Panc1 (cell line): ENCODE results near the gene C17orf78. TPM values are rescaled to one million over a fixed set of nuclear protein-coding genes. Genes with fewer than 3 reads are reported as not detected.

Source experiments
- ATAC-seq: fragments of 200-7000 bp; cut with Tn5 transposase; 2 replicates; pipeline ENCODE4 v1.9.1; 2020; ENCODE audit warnings: mild to moderate bottlenecking, moderate library complexity
- BruUV-seq: library from RNA; stranded (reverse); fragments of 400-500 nt; replicated peaks from 2 replicates; lab custom pipeline; 2021; lab: Mats Ljungman, UMichigan
- CTCF ChIA-PET: fragments of 300-600 bp; sonication (Branson Sonifier 250); formaldehyde crosslinking; loops from one replicate; lab custom pipeline; 2022; ENCODE audit warnings: antibody characterized with exemption; lab: Charles Lee
- POLR2A ChIA-PET: fragments of 300-600 bp; sonication (Branson Sonifier 250); formaldehyde crosslinking; loops from one replicate; lab custom pipeline; 2022; ENCODE audit warnings: antibody characterized with exemption; lab: Charles Lee
- DNase-seq: peaks from one replicate; pipeline ENCODE4 v3.0.0-alpha.2; 2010; ENCODE audit warnings: low read depth, low spot score
- H3K27ac ChIP-seq: 2 replicates; pipeline ENCODE4 v1.5.1; 2011; ENCODE audit warnings: mild to moderate bottlenecking, low read length, inconsistent platforms
- H3K27me3 ChIP-seq: fragments of 200-500 bp; sonication (Bioruptor generic); 2 replicates; pipeline ENCODE4 v1.6.0; 2014; ENCODE audit warnings: low read length, inconsistent platforms; ENCODE audit not compliant: control insufficient read depth, insufficient read depth
- H3K36me3 ChIP-seq: fragments of 200-500 bp; sonication (Bioruptor generic); 2 replicates; pipeline ENCODE4 v1.5.1; 2014; ENCODE audit warnings: inconsistent platforms, mild to moderate bottlenecking, low read length, moderate library complexity; ENCODE audit not compliant: control insufficient read depth, insufficient read depth
- H3K4me1 ChIP-seq: 2 replicates; pipeline ENCODE4 v1.5.1; 2011; ENCODE audit warnings: inconsistent platforms, mild to moderate bottlenecking, low read length, moderate library complexity; ENCODE audit not compliant: control insufficient read depth, insufficient read depth
- H3K4me3 ChIP-seq, 2 experiments: 2 replicates each; pipeline ENCODE4 v1.5.1; 2011 to 2012; ENCODE audit warnings: low read depth in 2 of 2, low read length in 2 of 2, mild to moderate bottlenecking in 2 of 2, inconsistent platforms in 1 of 2, moderate library complexity in 1 of 2
- H3K9me3 ChIP-seq: fragments of 200-500 bp; sonication (Bioruptor generic); 2 replicates; pipeline ENCODE4 v1.5.1; 2014; ENCODE audit warnings: low read depth, mild to moderate bottlenecking, inconsistent platforms, low read length, moderate library complexity; ENCODE audit not compliant: control insufficient read depth, insufficient read depth
- POLR2AphosphoS5 ChIP-seq: IDR thresholded peaks from 2 replicates; pipeline ENCODE4 v1.6.1; 2012; ENCODE audit warnings: mild to moderate bottlenecking, low read depth, low read length, moderate library complexity
- SIN3A ChIP-seq: IDR thresholded peaks from 2 replicates; pipeline ENCODE4 v1.6.1; 2012; ENCODE audit warnings: low read depth, mild to moderate bottlenecking, low read length, moderate library complexity, borderline replicate concordance; ENCODE audit not compliant: insufficient read depth
- TCF7L2 ChIP-seq: IDR thresholded peaks from 2 replicates; pipeline ENCODE4 v1.6.1; 2011; ENCODE audit warnings: mild to moderate bottlenecking, low read depth, low read length, inconsistent platforms
- in situ Hi-C: cut with HindIII; loops from 2 replicates; pipeline ENCODE4 v1.10.0; 2016; ENCODE audit warnings: low sequenced_read_pairs, low pct_unique_long_range_greater_than_20kb
- intact Hi-C: fragments of 100-400 bp; cut with micrococcal nuclease; formaldehyde crosslinking; loops from one replicate; pipeline ENCODE4 v1.10.0; 2022; ENCODE audit not compliant: unreplicated experiment
- total RNA-seq: library from RNA; stranded (reverse); gene quantifications from one replicate; pipeline ENCODE4 v1.2.1, GENCODE V29; 2021; ENCODE audit not compliant: unreplicated experiment
- TF ChIP-seq, protein P1 (sequence below), 2 experiments: IDR thresholded peaks; 2 replicates each; pipeline ENCODE4 v1.6.1; 2011 to 2012; ENCODE audit warnings: low read depth in 2 of 2, control low read depth in 1 of 2, low read length in 1 of 2, mild to moderate bottlenecking in 1 of 2, moderate library complexity in 1 of 2; ENCODE audit not compliant: insufficient read depth in 1 of 2
- TF ChIP-seq, protein P2 (sequence below): fragments of 450-650 bp; IDR thresholded peaks from 2 replicates; pipeline ENCODE4 v1.5.1; 2017; ENCODE audit warnings: mild to moderate bottlenecking

Gene C17orf78
- total RNA-seq, 1 experiment from 2014 or later, result not detected

DNA sequence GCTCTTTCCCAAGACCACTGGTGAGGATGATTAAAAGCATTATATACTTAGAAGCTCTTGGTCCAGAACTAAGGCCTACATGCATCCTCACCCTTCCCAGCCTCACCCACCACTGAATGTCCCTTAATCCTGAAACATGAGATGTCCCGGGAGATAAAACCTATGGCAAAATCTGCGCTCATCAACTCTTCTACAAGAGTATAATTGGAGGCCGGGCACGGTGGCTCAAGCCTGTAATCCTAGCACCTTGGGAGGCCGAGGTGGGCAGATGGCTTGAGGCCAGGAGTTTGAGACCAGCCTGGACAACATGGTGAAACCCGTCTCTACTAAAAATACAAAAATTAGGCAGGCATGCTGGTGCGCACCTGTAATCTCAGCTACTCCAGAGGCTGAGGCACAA, 17.6 kb downstream of the C17orf78 start:
- in situ Hi-C loops, result no loop called here

DNA sequence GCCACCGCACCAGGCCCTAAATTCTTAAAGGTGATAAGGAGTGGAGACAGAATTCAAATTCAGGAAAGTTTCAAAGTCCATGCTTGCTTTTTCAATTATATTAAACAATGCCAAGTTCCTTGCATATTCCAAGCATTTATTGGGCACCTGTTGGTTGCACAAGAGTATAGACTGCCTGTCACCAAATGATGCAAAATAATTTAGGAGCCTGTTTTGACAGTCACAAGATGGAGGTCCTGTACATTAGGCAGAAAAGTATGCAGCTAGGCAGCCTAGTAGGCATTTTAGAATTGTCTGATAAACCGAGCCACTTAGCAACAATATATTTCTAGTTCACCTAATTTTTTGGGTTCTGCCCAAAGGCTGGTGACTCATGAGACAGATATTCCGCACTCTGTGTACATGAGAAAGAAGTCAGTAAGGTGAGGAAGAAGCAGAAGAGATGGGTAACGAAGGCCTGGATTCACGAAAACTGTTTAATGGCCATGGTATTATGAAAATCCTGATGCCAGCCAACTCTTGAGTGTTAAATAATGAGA, 23.5 kb downstream of the C17orf78 start:
- in situ Hi-C loops (no loop called here), intact Hi-C loops (no loop called here)
- TF ChIP-seq SIN3A (no peak), POLR2AphosphoS5 (no peak), TCF7L2 (no peak)
- TF ChIP-seq, protein P1, sequence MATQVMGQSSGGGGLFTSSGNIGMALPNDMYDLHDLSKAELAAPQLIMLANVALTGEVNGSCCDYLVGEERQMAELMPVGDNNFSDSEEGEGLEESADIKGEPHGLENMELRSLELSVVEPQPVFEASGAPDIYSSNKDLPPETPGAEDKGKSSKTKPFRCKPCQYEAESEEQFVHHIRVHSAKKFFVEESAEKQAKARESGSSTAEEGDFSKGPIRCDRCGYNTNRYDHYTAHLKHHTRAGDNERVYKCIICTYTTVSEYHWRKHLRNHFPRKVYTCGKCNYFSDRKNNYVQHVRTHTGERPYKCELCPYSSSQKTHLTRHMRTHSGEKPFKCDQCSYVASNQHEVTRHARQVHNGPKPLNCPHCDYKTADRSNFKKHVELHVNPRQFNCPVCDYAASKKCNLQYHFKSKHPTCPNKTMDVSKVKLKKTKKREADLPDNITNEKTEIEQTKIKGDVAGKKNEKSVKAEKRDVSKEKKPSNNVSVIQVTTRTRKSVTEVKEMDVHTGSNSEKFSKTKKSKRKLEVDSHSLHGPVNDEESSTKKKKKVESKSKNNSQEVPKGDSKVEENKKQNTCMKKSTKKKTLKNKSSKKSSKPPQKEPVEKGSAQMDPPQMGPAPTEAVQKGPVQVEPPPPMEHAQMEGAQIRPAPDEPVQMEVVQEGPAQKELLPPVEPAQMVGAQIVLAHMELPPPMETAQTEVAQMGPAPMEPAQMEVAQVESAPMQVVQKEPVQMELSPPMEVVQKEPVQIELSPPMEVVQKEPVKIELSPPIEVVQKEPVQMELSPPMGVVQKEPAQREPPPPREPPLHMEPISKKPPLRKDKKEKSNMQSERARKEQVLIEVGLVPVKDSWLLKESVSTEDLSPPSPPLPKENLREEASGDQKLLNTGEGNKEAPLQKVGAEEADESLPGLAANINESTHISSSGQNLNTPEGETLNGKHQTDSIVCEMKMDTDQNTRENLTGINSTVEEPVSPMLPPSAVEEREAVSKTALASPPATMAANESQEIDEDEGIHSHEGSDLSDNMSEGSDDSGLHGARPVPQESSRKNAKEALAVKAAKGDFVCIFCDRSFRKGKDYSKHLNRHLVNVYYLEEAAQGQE (IDR thresholded peaks at IDR 0.05; ENCODE audit: insufficient read depth in 1 of 2, low read depth in 2 of 2, low read length in 1 of 2), result no peak
- TF ChIP-seq, protein P2, sequence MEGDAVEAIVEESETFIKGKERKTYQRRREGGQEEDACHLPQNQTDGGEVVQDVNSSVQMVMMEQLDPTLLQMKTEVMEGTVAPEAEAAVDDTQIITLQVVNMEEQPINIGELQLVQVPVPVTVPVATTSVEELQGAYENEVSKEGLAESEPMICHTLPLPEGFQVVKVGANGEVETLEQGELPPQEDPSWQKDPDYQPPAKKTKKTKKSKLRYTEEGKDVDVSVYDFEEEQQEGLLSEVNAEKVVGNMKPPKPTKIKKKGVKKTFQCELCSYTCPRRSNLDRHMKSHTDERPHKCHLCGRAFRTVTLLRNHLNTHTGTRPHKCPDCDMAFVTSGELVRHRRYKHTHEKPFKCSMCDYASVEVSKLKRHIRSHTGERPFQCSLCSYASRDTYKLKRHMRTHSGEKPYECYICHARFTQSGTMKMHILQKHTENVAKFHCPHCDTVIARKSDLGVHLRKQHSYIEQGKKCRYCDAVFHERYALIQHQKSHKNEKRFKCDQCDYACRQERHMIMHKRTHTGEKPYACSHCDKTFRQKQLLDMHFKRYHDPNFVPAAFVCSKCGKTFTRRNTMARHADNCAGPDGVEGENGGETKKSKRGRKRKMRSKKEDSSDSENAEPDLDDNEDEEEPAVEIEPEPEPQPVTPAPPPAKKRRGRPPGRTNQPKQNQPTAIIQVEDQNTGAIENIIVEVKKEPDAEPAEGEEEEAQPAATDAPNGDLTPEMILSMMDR, result no peak
- no peaks in the 10 kb centered on the region for H3K4me1 ChIP-seq
- H3K27me3 ChIP-seq, result no peaks in the 10 kb centered on the region
- BruUV-seq, result no TSS peak
- H3K4me3 ChIP-seq, result no peak overlapping the region
- no peaks in the 10 kb centered on the region for H3K36me3 ChIP-seq
- ATAC-seq, result no peak
- ChIA-PET POLR2A (no interaction called here), CTCF (no interaction called here)
- DNase-seq, result no peak
- no peaks in the 10 kb centered on the region for H3K9me3 ChIP-seq
- H3K27ac ChIP-seq, result no peak overlapping the region

More for the DNA sequence above, 17.6 kb downstream of the C17orf78 start:
- ChIA-PET CTCF (no interaction called here), POLR2A (no interaction called here)
- Histone ChIP-seq H3K27ac (no peak overlapping the region), H3K4me3 (no peak overlapping the region), H3K36me3 (no peaks in the 10 kb centered on the region), H3K9me3 (no peaks in the 10 kb centered on the region), H3K27me3 (no peaks in the 10 kb centered on the region), H3K4me1 (peaks cover 3% of the 10 kb centered on the region; the same call in 1 of the 2 replicates)
- TF ChIP-seq, protein P1 (IDR thresholded peaks at IDR 0.05; ENCODE audit: insufficient read depth in 1 of 2, low read depth in 2 of 2, low read length in 1 of 2), result no peak
- TF ChIP-seq TCF7L2, result no peak
- no peak for TF ChIP-seq POLR2AphosphoS5
- TF ChIP-seq, protein P2, result no peak
- no peak for TF ChIP-seq SIN3A
- ATAC-seq (no peak), DNase-seq (no peak)
- intact Hi-C loops, result no loop called here
- BruUV-seq, result no TSS peak
